ENCODE results near the gene ZFHX2.

ZFHX2 gene

DNA sequence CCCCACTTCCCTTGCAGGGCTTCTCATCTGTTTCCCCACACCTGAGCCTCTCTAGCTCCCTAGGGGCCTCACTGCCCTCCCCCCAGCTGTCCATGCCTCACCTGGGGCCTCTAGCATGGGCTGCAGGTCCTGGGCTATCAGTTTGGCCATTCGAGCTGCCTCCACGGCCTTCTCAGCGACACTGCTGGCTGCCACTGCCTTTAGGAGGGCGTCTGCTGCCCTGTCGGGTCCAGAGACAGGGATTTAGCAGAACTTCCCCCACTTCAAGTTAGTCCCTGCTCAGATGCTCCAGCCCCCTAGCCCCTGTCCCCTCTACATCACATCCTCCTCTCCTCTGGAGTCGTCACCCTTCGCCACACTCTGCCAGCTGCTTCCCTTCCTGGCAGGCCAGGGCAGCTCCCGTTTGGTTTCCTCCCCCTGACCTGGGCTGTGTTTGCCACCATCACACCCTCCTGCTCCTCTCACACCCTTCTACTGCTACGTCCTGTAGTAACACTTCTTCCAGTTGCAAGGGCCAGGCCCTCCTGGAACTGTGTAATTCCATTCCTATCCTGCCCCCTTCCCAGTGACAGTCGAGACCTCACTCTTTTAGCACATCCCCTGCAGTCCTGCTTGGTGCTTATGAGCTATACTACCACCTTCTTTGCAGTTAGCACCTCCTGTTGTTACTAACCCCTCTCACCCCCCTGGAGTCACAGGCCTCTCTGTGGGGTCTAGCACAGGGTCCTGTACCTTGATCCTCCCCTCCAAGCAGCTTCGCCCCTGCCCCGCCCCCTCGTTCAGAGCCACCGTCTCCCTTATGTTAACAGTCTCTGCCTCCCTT is 20.3 kb upstream of the ZFHX2 start:
- no peak overlapping the region for H3K27ac ChIP-seq (ENCODE audit: low read depth, low read length)
- H3K9me3 ChIP-seq (ENCODE audit: control insufficient read depth, insufficient read depth, low read length) = no peaks in the 10 kb centered on the region
- peaks cover 26% of the 10 kb centered on the region for H3K27me3 ChIP-seq (ENCODE audit: control insufficient read depth, insufficient read depth, low read length)
- H3K4me3 ChIP-seq (ENCODE audit: low read depth, low read length) = no peak overlapping the region
- H3K9ac ChIP-seq (ENCODE audit: low read depth, low read length) = no peak overlapping the region
- no peaks in the 10 kb centered on the region for H3K36me3 ChIP-seq (ENCODE audit: control insufficient read depth, insufficient read depth, low read length)
- peaks cover 17% of the 10 kb centered on the region for H3K4me1 ChIP-seq (ENCODE audit: control insufficient read depth, insufficient read depth, low read length)

DNA sequence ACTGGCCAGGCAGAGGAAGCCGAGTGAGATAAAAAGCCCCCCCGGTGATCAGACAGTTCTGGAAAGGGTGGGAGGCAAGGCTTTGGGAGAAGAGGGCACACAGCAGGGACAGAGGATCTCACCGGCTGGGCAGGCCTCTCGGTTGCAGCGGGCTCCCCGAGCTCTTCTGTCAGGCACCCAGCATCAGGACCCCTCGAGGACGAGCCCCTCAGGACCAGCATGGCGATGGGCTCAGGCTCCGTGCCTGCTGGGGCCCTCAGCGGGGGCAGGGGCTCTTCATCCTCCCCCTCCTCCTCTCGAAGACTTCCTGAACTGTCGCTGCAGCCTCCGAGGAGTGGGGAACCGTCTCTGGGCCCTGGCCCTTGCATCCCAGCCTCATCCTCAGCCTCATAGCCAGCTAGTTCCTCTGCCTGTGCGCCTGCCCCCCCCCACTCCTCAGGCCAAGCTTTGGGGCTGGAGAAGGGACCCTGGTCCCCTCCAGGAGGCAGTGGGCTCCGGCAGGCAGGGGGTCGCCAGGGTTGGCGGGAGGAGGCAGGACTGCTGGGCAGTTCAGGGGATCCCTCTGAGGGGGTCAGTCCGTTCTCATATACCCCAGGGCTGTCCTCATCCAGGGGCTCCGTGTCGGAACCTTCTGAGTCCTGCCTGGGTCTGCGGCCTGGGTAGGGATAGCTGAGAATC is 19.4 kb upstream of the ZFHX2 start:
- H3K4me1 ChIP-seq (ENCODE audit: control insufficient read depth, insufficient read depth, low read length) = peaks cover 21% of the 10 kb centered on the region
- no peak overlapping the region for H3K9ac ChIP-seq (ENCODE audit: low read depth, low read length)
- no peak overlapping the region for H3K4me3 ChIP-seq (ENCODE audit: low read depth, low read length)
- peaks cover 3% of the 10 kb centered on the region; the same call in 1 of the 2 replicates for H3K36me3 ChIP-seq (ENCODE audit: control insufficient read depth, insufficient read depth, low read length)
- no peak overlapping the region for H3K27ac ChIP-seq (ENCODE audit: low read depth, low read length)
- H3K9me3 ChIP-seq (ENCODE audit: control insufficient read depth, insufficient read depth, low read length) = no peaks in the 10 kb centered on the region
- peaks cover 16% of the 10 kb centered on the region for H3K27me3 ChIP-seq (ENCODE audit: control insufficient read depth, insufficient read depth, low read length)

DNA sequence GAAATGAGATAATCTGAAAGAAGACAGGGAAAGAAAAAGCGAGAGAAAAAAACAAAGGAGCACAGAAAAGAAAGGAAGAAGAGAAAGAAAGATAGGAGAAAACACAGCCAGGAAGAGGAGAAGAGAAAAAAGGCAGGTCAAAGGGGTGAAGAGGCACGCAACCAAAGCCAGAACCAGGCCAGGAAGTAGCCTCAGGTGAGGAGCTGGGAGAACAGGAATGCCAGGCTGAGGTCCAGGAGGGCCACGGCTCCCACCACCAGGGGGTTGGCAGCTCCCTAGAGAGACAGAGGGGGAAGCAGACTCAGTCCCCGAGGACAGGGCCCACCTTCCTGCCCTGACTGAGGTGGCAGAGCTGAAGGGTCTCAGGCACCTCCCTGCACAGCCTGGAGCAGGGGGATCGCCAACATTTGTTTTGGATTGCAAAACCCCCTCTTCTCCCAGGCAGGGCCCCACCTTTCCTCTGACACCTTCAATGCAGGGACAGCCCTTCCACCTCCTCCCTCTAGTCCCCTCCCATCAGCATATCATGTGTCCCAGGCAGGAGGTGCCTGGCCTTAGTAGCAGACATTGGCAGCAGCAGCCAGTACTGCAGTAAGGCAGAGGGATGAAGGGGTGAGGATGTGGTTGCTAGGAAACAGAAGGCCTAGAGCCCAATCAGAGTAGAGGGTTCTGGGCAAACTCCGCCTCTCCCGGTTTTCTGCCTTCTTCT is 18.0 kb upstream of the ZFHX2 start:
- H3K9me3 ChIP-seq (ENCODE audit: control insufficient read depth, insufficient read depth, low read length) = no peaks in the 10 kb centered on the region
- no peak overlapping the region for H3K4me3 ChIP-seq (ENCODE audit: low read depth, low read length)
- H3K36me3 ChIP-seq (ENCODE audit: control insufficient read depth, insufficient read depth, low read length) = peaks cover 17% of the 10 kb centered on the region
- H3K27me3 ChIP-seq (ENCODE audit: control insufficient read depth, insufficient read depth, low read length) = 0 out of 2 replicates have a peak, but pooled peaks cover 3% of the 10 kb centered on the region
- H3K4me1 ChIP-seq (ENCODE audit: control insufficient read depth, insufficient read depth, low read length) = peaks cover 21% of the 10 kb centered on the region
- H3K27ac ChIP-seq (ENCODE audit: low read depth, low read length) = no peak overlapping the region
- H3K9ac ChIP-seq (ENCODE audit: low read depth, low read length) = no peak overlapping the region

DNA sequence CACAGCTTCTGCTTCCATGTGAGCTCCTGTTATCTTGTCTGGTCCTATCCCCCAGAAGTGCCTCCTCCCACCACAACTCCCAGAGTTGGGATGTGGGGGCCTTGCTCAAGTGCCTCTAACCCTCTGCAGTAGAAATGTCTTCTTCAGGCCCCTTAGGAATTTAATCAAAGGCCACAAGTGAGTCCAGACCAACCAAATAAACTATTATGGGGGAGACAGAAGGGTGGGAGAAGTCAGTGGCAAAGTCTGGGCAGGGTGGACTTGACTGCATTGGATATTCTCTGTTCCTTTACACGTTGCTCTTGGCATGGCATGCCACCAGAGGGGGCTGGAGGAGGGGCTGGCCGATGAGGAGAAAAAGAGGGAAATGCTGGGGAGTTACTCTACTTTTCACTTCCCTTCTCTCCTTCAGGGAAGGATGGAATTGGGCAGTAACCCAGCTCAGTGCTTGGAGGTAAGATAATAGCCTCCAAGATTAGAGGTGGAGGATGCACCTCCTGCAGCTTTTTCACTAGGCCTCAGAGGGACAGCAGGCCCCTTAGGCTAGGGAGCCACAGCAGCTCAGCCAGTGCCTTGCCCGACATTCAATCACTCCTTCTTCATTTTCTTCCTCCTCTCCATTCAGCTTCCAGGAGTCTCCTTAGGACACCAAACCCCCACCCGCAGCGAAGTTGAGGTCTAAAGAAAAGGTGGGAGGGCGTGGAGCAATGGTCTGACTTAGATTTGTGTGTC is 17.2 kb upstream of the ZFHX2 start:
- 0 out of 2 replicates have a peak overlapping the region, but pooled peaks have one; percentile 73 for H3K4me3 ChIP-seq (ENCODE audit: low read depth, low read length)
- H3K9ac ChIP-seq (ENCODE audit: low read depth, low read length) = no peak overlapping the region
- peaks cover 25% of the 10 kb centered on the region for H3K36me3 ChIP-seq (ENCODE audit: control insufficient read depth, insufficient read depth, low read length)
- H3K9me3 ChIP-seq (ENCODE audit: control insufficient read depth, insufficient read depth, low read length) = no peaks in the 10 kb centered on the region
- H3K27me3 ChIP-seq (ENCODE audit: control insufficient read depth, insufficient read depth, low read length) = no peaks in the 10 kb centered on the region
- peak overlapping the region; percentile 16 for H3K27ac ChIP-seq (ENCODE audit: low read depth, low read length)
- H3K4me1 ChIP-seq (ENCODE audit: control insufficient read depth, insufficient read depth, low read length) = peaks cover 21% of the 10 kb centered on the region

- Histone ChIP-seq H3K4me3 (ENCODE audit: low read depth, low read length) (peak overlapping the region; percentile 73), H3K9ac (ENCODE audit: low read depth, low read length) (no peak overlapping the region; the same call in 1 of the 2 replicates), H3K4me1 (ENCODE audit: control insufficient read depth, insufficient read depth, low read length) (peaks cover 21% of the 10 kb centered on the region), H3K9me3 (ENCODE audit: control insufficient read depth, insufficient read depth, low read length) (no peaks in the 10 kb centered on the region), H3K27ac (ENCODE audit: low read depth, low read length) (peak overlapping the region; percentile 34), H3K36me3 (ENCODE audit: control insufficient read depth, insufficient read depth, low read length) (peaks cover 31% of the 10 kb centered on the region), H3K27me3 (ENCODE audit: control insufficient read depth, insufficient read depth, low read length) (no peaks in the 10 kb centered on the region)
These were observed 16.5 kb upstream of the ZFHX2 start for GRCh38 chr14:23568021-23568599.

DNA sequence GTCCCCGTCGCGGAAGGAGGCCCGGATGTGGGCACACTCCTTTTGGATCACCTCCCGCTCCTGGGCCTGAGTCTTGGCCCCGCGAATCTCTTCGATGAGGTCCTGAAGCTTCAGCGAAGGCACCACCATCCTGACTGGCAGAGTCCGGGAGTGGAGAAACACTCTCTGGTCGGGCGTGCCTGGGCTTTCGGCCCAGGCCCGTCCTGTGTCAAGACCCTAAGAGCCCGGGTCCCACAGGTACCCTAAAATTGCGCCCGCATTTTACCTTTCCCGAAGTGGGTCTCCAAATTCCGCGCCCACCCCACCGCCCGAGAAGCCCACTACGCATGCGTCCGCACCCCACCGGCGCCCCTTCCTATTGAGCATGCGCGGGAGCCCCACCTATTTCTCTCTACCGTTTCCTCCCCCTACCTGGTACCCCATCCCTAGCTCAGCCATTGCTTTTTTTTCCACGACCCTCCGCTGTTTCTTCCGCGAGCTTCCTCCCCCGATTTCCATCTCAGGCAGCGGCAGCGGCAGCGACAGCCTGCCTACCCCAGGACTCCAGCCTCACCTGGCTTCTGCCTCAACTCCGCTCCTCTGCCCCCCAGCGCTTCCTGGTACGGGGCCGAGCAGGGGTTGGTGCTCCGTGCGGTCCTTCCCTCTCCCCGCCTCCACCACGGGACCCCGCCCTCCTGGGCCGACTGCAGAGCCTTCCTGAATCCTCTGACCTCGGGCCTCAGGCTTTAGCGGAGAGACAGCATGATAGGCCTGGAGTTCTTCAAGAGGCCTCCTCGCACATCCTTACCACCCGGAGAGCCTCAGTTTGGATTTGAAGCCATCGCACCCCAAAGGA is 15.8 kb upstream of the ZFHX2 start, which contains the start of gene AP1G2:
AP1G2 (minus strand) TSS at position 606 of the 835 bp plus-strand sequence; CDS start at position 129, 477 bp downstream.
- Histone ChIP-seq H3K4me1 (ENCODE audit: control insufficient read depth, insufficient read depth, low read length) (peaks cover 21% of the 10 kb centered on the region), H3K36me3 (ENCODE audit: control insufficient read depth, insufficient read depth, low read length) (peaks cover 35% of the 10 kb centered on the region), H3K27me3 (ENCODE audit: control insufficient read depth, insufficient read depth, low read length) (no peaks in the 10 kb centered on the region), H3K4me3 (ENCODE audit: low read depth, low read length) (peak within 1 kb of the TSS; percentile 73), H3K9me3 (ENCODE audit: control insufficient read depth, insufficient read depth, low read length) (no peaks in the 10 kb centered on the region), H3K9ac (ENCODE audit: low read depth, low read length) (peak within 1 kb of the TSS; percentile 49), H3K27ac (ENCODE audit: low read depth, low read length) (peak within 1 kb of the TSS; percentile 34)

- Histone ChIP-seq H3K9me3 (ENCODE audit: control insufficient read depth, insufficient read depth, low read length) (no peaks in the 10 kb centered on the region), H3K27ac (ENCODE audit: low read depth, low read length) (no peak overlapping the region), H3K36me3 (ENCODE audit: control insufficient read depth, insufficient read depth, low read length) (peaks cover 41% of the 10 kb centered on the region), H3K4me1 (ENCODE audit: control insufficient read depth, insufficient read depth, low read length) (peaks cover 21% of the 10 kb centered on the region), H3K9ac (ENCODE audit: low read depth, low read length) (peak overlapping the region; percentile 49), H3K4me3 (ENCODE audit: low read depth, low read length) (peak overlapping the region; percentile 73), H3K27me3 (ENCODE audit: control insufficient read depth, insufficient read depth, low read length) (no peaks in the 10 kb centered on the region)
These were observed 15.2 kb upstream of the ZFHX2 start for GRCh38 chr14:23566778-23567185.

GRCh38 chr14:23566112-23566777 is 14.7 kb upstream of the ZFHX2 start:
- H3K9ac ChIP-seq (ENCODE audit: low read depth, low read length) = 0 out of 2 replicates have a peak overlapping the region, but pooled peaks have one; percentile 49
- no peaks in the 10 kb centered on the region for H3K9me3 ChIP-seq (ENCODE audit: control insufficient read depth, insufficient read depth, low read length)

DNA sequence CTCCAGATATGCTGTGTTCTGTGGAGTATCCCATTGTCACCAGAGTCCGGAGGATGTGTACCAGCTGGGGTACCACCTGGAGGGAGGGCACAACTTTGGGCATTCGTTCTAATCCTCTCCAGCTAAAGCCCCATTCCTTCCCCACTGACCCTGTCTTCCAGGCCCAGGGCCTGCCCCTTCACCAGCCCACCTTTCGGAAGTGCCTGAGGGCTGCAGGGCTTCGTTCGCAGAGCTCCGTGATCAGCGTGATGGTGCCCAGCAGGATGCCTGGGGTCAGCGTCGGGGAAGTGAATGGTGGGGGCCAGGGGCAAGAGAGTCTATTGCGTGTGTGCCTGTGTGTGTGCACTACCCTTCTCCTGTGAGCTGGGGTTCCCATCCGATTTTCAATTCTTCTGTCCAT is 14.1 kb upstream of the ZFHX2 start:
- no peak overlapping the region for H3K9ac ChIP-seq (ENCODE audit: low read depth, low read length)
- H3K27me3 ChIP-seq (ENCODE audit: control insufficient read depth, insufficient read depth, low read length) = no peaks in the 10 kb centered on the region
- no peak overlapping the region for H3K27ac ChIP-seq (ENCODE audit: low read depth, low read length)
- H3K4me1 ChIP-seq (ENCODE audit: control insufficient read depth, insufficient read depth, low read length) = peaks cover 21% of the 10 kb centered on the region
- H3K36me3 ChIP-seq (ENCODE audit: control insufficient read depth, insufficient read depth, low read length) = peaks cover 53% of the 10 kb centered on the region
- no peaks in the 10 kb centered on the region for H3K9me3 ChIP-seq (ENCODE audit: control insufficient read depth, insufficient read depth, low read length)
- no peak overlapping the region for H3K4me3 ChIP-seq (ENCODE audit: low read depth, low read length)

More at GRCh38 chr14:23566112-23566777, 14.7 kb upstream of the ZFHX2 start:
- Histone ChIP-seq H3K27ac (ENCODE audit: low read depth, low read length) (no peak overlapping the region), H3K36me3 (ENCODE audit: control insufficient read depth, insufficient read depth, low read length) (peaks cover 47% of the 10 kb centered on the region), H3K4me1 (ENCODE audit: control insufficient read depth, insufficient read depth, low read length) (peaks cover 21% of the 10 kb centered on the region), H3K4me3 (ENCODE audit: low read depth, low read length) (peak overlapping the region; percentile 73), H3K27me3 (ENCODE audit: control insufficient read depth, insufficient read depth, low read length) (no peaks in the 10 kb centered on the region)
